ENCODE data around the gene FAM156A. TPM values are rescaled to one million over a fixed set of nuclear protein-coding genes. Genes with fewer than 3 reads are reported as not detected.
"Not testable (repeated sequence)": the region's sequence is repeated elsewhere in the genome, so short reads cannot be mapped to it uniquely, and the experiment has no call there.

FAM156A gene
- total and polyA plus RNA-seq, 7 donors: 1.6 to 24.6 (median 11.4) TPM

GRCh38 chrX:52948265-52948664 is 10.1 kb downstream of the FAM156A start:
- no CpG with 5 or more reads among the region's 17 CpGs for WGBS, 2 donors
- H3K27me3 ChIP-seq; H3K36me3 ChIP-seq; H3K4me3 ChIP-seq; H3K9me3 ChIP-seq; H3K4me1 ChIP-seq; intact Hi-C loops (cut with DNase I); H3K27ac ChIP-seq; DNase-seq: not testable (repeated sequence)

- H3K27me3 ChIP-seq; H3K4me3 ChIP-seq; H3K4me1 ChIP-seq; DNase-seq; H3K27ac ChIP-seq; H3K9me3 ChIP-seq; H3K36me3 ChIP-seq; intact Hi-C loops (cut with DNase I): not testable (repeated sequence)
- WGBS, 2 donors: no CpG with 5 or more reads among the region's 16 CpGs
Observed at GRCh38 chrX:52947501-52947900, 10.8 kb downstream of the FAM156A start.

- H3K36me3 ChIP-seq, H3K9me3 ChIP-seq: not testable (repeated sequence)
Observed at GRCh38 chrX:52945838-52946494, 12.4 kb downstream of the FAM156A start.

GRCh38 chrX:52941728-52942127 is 16.6 kb downstream of the FAM156A start:
- intact Hi-C loops (cut with DNase I): not testable (repeated sequence)
- WGBS, 2 donors: no CpG with 5 or more reads among the region's 10 CpGs

More at GRCh38 chrX:52945838-52946494, 12.4 kb downstream of the FAM156A start:
- H3K27me3 ChIP-seq; H3K4me1 ChIP-seq; H3K4me3 ChIP-seq; H3K27ac ChIP-seq; DNase-seq; intact Hi-C loops (cut with DNase I): not testable (repeated sequence)
- WGBS, 2 donors: no CpG with 5 or more reads among the region's 14 CpGs

GRCh38 chrX:52940704-52941103 is 17.6 kb downstream of the FAM156A start:
- intact Hi-C loops (cut with DNase I); H3K9me3 ChIP-seq; DNase-seq; H3K27me3 ChIP-seq; H3K4me3 ChIP-seq; H3K36me3 ChIP-seq; H3K27ac ChIP-seq; H3K4me1 ChIP-seq: not testable (repeated sequence)
- no CpG with 5 or more reads among the region's 4 CpGs for WGBS, 2 donors

More at GRCh38 chrX:52941728-52942127, 16.6 kb downstream of the FAM156A start:
- not testable (repeated sequence) for H3K27me3 ChIP-seq, H3K9me3 ChIP-seq, H3K36me3 ChIP-seq, H3K27ac ChIP-seq, H3K4me3 ChIP-seq, DNase-seq, H3K4me1 ChIP-seq

- DNase-seq; H3K27me3 ChIP-seq; H3K36me3 ChIP-seq; H3K9me3 ChIP-seq; H3K4me1 ChIP-seq; intact Hi-C loops (cut with DNase I): not testable (repeated sequence)
- Histone ChIP-seq H3K27ac (peak overlapping the region; percentile 88 to 97 (median 94)), H3K4me3 (peak overlapping the region; percentile 54 to 73 (median 61))
- 1 to 2% methylated on average over 10 of the region's 10 CpGs for WGBS, 2 donors
Observed at GRCh38 chrX:52935470-52935784, 22.9 kb downstream of the FAM156A start.

GRCh38 chrX:52934704-52935469 is 23.4 kb downstream of the FAM156A start:
- Histone ChIP-seq H3K4me3 (peak overlapping the region; percentile 54 to 73 (median 61)), H3K27ac (peak overlapping the region; percentile 88 to 97 (median 94)), H3K27me3 (peaks cover 0 to 4% (median 0%) of the 10 kb centered on the region in 3 donors), H3K4me1 (peaks cover 0 to 9% (median 0%) of the 10 kb centered on the region in 4 donors), H3K36me3 (no peaks in the 10 kb centered on the region), H3K9me3 (no peaks in the 10 kb centered on the region)
- TF ChIP-seq CTCF (IDR thresholded peaks at IDR 0.05): peak; percentile 73 to 100 (median 83)
- TF ChIP-seq EP300 (IDR thresholded peaks at IDR 0.05): peak in 3 of 4 donors; percentile 46 to 65 (median 47)
- TF ChIP-seq POLR2AphosphoS5 (IDR thresholded peaks at IDR 0.05): peak; percentile 82 to 90 (median 86)
- TF ChIP-seq POLR2A (IDR thresholded peaks at IDR 0.05): peak; percentile 72 to 78
- 0% methylated on average over 61 of the region's 61 CpGs for whole genome bisulfite sequencing, 2 donors
- peak; percentile 99 for DNase-seq
- intact Hi-C loops (cut with DNase I): no loop called here
